DND-41 (cell line): ENCODE data around the gene MYOF.
A peak's percentile ranks its signal among the peaks of the same experiment; 100 is the strongest.

Source experiments
- ATAC-seq: fragments of 200-7000 bp; cut with Tn5 transposase; 3 replicates; pipeline ENCODE4 v1.9.1; 2021; ENCODE audit warnings: low read depth; ENCODE audit not compliant: insufficient read depth
- DNase-seq: peaks from one replicate; pipeline ENCODE4 v3.0.0-alpha.2; 2020
- H2AFZ ChIP-seq: 2 replicates; pipeline ENCODE4 v1.6.0; 2012; ENCODE audit warnings: low read depth, low read length
- H3K27ac ChIP-seq: 2 replicates; pipeline ENCODE4 v1.5.1; 2012; ENCODE audit warnings: low read length, inconsistent platforms
- H3K27me3 ChIP-seq: fragments of 200-600 bp; sonication (generic); 2 replicates; pipeline ENCODE4 v1.6.0; 2012; ENCODE audit warnings: low read length, mild to moderate bottlenecking, inconsistent platforms; ENCODE audit not compliant: insufficient read depth, poor library complexity
- H3K36me3 ChIP-seq: 2 replicates; pipeline ENCODE4 v1.5.1; 2012; ENCODE audit warnings: low read length, inconsistent platforms; ENCODE audit not compliant: insufficient read depth
- H3K4me1 ChIP-seq: 2 replicates; pipeline ENCODE4 v1.5.1; 2012; ENCODE audit warnings: mild to moderate bottlenecking, low read length; ENCODE audit not compliant: insufficient read depth
- H3K4me2 ChIP-seq: 2 replicates; pipeline ENCODE4 v1.6.0; 2012; ENCODE audit warnings: mild to moderate bottlenecking, moderate library complexity, low read length, inconsistent platforms; ENCODE audit not compliant: insufficient read depth
- H3K4me3 ChIP-seq, 2 experiments: fragments of 200-600 bp in 1 of 2; shearing (Covaris generic) in 1 of 2; 2 replicates each; pipeline ENCODE4 v1.5.1; 2012 to 2016; ENCODE audit warnings: inconsistent platforms in 2 of 2, low read length in 2 of 2, mild to moderate bottlenecking in 2 of 2, low read depth in 1 of 2, moderate library complexity in 1 of 2
- H3K79me2 ChIP-seq: 2 replicates; pipeline ENCODE4 v1.6.0; 2012; ENCODE audit warnings: low read length, inconsistent platforms; ENCODE audit not compliant: insufficient read depth
- H3K9ac ChIP-seq: 2 replicates; pipeline ENCODE4 v1.6.0; 2012; ENCODE audit warnings: low read depth, mild to moderate bottlenecking, inconsistent platforms, low read length, moderate library complexity
- H3K9me3 ChIP-seq: 2 replicates; pipeline ENCODE4 v1.5.1; 2012; ENCODE audit warnings: low read length, moderate library complexity, mild to moderate bottlenecking, inconsistent platforms; ENCODE audit not compliant: insufficient read depth, severe bottlenecking
- H4K20me1 ChIP-seq: 2 replicates; pipeline ENCODE4 v1.6.0; 2012; ENCODE audit warnings: low read length; ENCODE audit not compliant: insufficient read depth
- EZH2 ChIP-seq: IDR thresholded peaks from 3 replicates; pipeline ENCODE4 v1.6.1; 2012; ENCODE audit warnings: borderline replicate concordance, low read depth, mild to moderate bottlenecking, moderate library complexity, low read length, inconsistent platforms; ENCODE audit not compliant: severe bottlenecking
- TF ChIP-seq, protein P1 (sequence below): IDR thresholded peaks from 2 replicates; pipeline ENCODE4 v1.5.1; 2012; ENCODE audit warnings: borderline replicate concordance, low read length, moderate library complexity, mild to moderate bottlenecking; ENCODE audit not compliant: poor library complexity, severe bottlenecking; ENCODE audit errors: extremely low read depth

MYOF gene

GRCh38 chr10:93482145-93482834 lies at the start of gene MYOF:
TSS of gene MYOF (minus strand) at chr10:93482334. CDS start at chr10:93482194, 140 bp downstream.
- peaks cover 6% of the 10 kb centered on the region for H3K4me1 ChIP-seq

DNA sequence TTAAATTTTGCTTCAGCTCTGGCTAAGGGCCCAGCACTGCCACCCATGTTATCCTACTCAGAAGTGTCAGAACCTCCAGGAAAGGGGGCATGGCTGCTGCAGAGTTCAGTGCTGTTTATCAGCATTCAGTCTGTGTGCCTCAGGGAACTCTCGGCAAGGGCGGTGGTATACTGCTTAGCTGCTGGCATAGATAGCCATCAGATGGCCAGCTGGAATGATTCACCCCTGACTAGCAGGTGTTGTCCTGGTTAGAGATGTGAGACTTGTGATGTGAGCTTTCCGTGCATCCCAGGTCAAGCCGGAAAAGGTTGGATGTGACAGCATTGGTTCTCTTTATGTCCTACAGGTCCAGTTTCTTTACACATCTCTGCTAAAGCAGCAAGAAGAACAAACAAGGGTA lies 36.4 kb upstream of the MYOF start:
- Histone ChIP-seq H3K4me3 (no peak overlapping the region), H3K9me3 (peaks cover 9% of the 10 kb centered on the region), H3K36me3 (peaks cover 77% of the 10 kb centered on the region), H3K4me2 (no peak overlapping the region), H3K4me1 (no peaks in the 10 kb centered on the region), H3K79me2 (no peaks in the 10 kb centered on the region), H3K27me3 (no peaks in the 10 kb centered on the region), H3K9ac (no peak overlapping the region), H2AFZ (no peak overlapping the region), H3K27ac (no peak overlapping the region), H4K20me1 (no peaks in the 10 kb centered on the region)
- ATAC-seq: no peak
- TF ChIP-seq EZH2: no peak
- TF ChIP-seq, protein P1, sequence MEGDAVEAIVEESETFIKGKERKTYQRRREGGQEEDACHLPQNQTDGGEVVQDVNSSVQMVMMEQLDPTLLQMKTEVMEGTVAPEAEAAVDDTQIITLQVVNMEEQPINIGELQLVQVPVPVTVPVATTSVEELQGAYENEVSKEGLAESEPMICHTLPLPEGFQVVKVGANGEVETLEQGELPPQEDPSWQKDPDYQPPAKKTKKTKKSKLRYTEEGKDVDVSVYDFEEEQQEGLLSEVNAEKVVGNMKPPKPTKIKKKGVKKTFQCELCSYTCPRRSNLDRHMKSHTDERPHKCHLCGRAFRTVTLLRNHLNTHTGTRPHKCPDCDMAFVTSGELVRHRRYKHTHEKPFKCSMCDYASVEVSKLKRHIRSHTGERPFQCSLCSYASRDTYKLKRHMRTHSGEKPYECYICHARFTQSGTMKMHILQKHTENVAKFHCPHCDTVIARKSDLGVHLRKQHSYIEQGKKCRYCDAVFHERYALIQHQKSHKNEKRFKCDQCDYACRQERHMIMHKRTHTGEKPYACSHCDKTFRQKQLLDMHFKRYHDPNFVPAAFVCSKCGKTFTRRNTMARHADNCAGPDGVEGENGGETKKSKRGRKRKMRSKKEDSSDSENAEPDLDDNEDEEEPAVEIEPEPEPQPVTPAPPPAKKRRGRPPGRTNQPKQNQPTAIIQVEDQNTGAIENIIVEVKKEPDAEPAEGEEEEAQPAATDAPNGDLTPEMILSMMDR: no peak
- DNase-seq: no peak

More at GRCh38 chr10:93482145-93482834, at the start of gene MYOF:
- peak; percentile 99 for TF ChIP-seq EZH2
- TF ChIP-seq, protein P1: peak; percentile 70
- Histone ChIP-seq H3K79me2 (no peaks in the 10 kb centered on the region), H3K4me2 (peak within 1 kb of the TSS; percentile 64), H3K27me3 (peaks cover 32% of the 10 kb centered on the region), H2AFZ (peak within 1 kb of the TSS; percentile 31; the same call in 1 of the 2 replicates), H3K9ac (no peak within 1 kb of the TSS; the same call in 1 of the 2 replicates), H3K27ac (no peak within 1 kb of the TSS), H3K36me3 (no peaks in the 10 kb centered on the region), H4K20me1 (no peaks in the 10 kb centered on the region), H3K9me3 (no peaks in the 10 kb centered on the region), H3K4me3 (peak within 1 kb of the TSS in 1 of 2 experiments; percentile 47; a peak in 2 of 4 replicates)
- ATAC-seq (peak; percentile 87), DNase-seq (peak; percentile 54)

DNA sequence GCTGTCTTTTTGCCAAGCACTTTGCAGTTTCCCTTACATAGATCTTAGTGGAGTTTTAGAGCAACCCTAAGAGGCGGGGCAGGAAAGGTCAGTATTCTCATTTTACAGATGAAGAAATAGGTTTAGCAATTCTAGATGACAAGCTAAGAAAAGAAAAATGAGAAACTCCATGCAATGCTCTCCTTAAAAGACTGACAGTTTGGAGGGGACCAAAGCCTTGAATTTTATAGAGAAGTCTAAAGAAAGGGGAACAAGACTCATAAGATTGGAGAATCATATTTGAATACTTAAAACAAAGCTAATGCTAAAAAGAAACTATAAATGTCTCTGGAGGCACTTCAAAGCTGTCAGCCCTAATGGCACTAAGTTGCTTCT lies 33.9 kb upstream of the MYOF start:
- Histone ChIP-seq H3K4me2 (no peak overlapping the region), H3K4me1 (no peaks in the 10 kb centered on the region), H3K9me3 (peaks cover 6% of the 10 kb centered on the region), H3K27ac (no peak overlapping the region), H4K20me1 (no peaks in the 10 kb centered on the region), H2AFZ (no peak overlapping the region), H3K4me3 (no peak overlapping the region), H3K79me2 (no peaks in the 10 kb centered on the region), H3K9ac (no peak overlapping the region), H3K27me3 (no peaks in the 10 kb centered on the region), H3K36me3 (peaks cover 81% of the 10 kb centered on the region)
- TF ChIP-seq, protein P1: no peak
- no peak for TF ChIP-seq EZH2
- no peak for DNase-seq
- ATAC-seq: no peak
